SK-N-MC (cell line): Measurements from ENCODE around the gene TRABD2B.

Experiments
- DNase-seq: peaks from one replicate; pipeline ENCODE4 v3.0.0-alpha.2; 2011; ENCODE audit warnings: low read depth, low spot score
- H3K27ac ChIP-seq: fragments of 200-600 bp; sonication (generic); 2 replicates; pipeline ENCODE4 v1.5.1; 2016; ENCODE audit warnings: mixed run types
- H3K36me3 ChIP-seq: fragments of 200-600 bp; sonication (generic); 2 replicates; pipeline ENCODE4 v1.6.1; 2017; ENCODE audit warnings: antibody characterized with exemption, low read length, mixed read lengths; ENCODE audit not compliant: insufficient read depth
- H3K4me3 ChIP-seq: fragments of 200-600 bp; sonication (generic); 2 replicates; pipeline ENCODE4 v1.5.1; 2016
- H3K9ac ChIP-seq: fragments of 200-600 bp; sonication (generic); 2 replicates; pipeline ENCODE4 v1.8.0; 2017; ENCODE audit warnings: mixed run types, mixed read lengths; ENCODE audit not compliant: insufficient read length
- H3K9me3 ChIP-seq: fragments of 200-600 bp; sonication (generic); 2 replicates; pipeline ENCODE4 v1.6.1; 2017; ENCODE audit warnings: low read depth, mild to moderate bottlenecking, antibody characterized with exemption, low read length, moderate library complexity, mixed read lengths
- EZH2 ChIP-seq: fragments of 200-600 bp; sonication (generic); IDR thresholded peaks from one replicate; pipeline ENCODE4 v1.6.1; 2017; ENCODE audit warnings: antibody characterized with exemption
- FOXP2 ChIP-seq: optimal IDR thresholded peaks from 2 replicates; pipeline ENCODE3; 2011; ENCODE audit warnings: mild to moderate bottlenecking, moderate library complexity; ENCODE audit not compliant: insufficient read depth; ENCODE audit errors: extremely low read length, control extremely low read depth
- POLR2AphosphoS5 ChIP-seq: IDR thresholded peaks from 2 replicates; pipeline ENCODE4 v1.6.1; 2012; ENCODE audit warnings: mild to moderate bottlenecking, low read depth, low read length, borderline replicate concordance

TRABD2B gene

DNA sequence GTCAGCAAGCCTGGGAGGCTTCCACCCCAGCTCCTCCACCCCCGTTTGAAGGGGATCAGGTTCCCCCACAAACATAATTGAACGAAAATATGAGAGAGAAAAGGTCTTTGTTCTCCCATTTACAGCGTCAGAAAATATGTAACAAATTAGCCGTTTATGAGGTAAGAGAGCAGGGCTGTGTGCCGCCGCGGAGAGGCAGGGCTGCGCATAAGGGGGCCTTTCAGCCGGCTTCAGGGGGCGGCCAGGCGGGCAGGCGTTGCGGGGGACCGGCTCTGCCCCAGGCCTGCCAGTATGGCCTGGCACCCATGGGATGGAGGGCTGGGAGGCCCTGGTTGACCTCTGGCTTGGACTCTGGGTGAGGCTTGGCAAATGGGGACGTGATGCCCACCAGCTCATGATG lies 179.3 kb downstream of the TRABD2B start:
- H3K27ac ChIP-seq, result no peak overlapping the region
- no peaks in the 10 kb centered on the region for H3K36me3 ChIP-seq
- H3K9ac ChIP-seq, result no peak overlapping the region
- no peak for TF ChIP-seq EZH2
- TF ChIP-seq POLR2AphosphoS5, result no peak
- no peak for TF ChIP-seq FOXP2
- no peak overlapping the region for H3K4me3 ChIP-seq
- DNase-seq, result no peak
- no peaks in the 10 kb centered on the region for H3K9me3 ChIP-seq

DNA sequence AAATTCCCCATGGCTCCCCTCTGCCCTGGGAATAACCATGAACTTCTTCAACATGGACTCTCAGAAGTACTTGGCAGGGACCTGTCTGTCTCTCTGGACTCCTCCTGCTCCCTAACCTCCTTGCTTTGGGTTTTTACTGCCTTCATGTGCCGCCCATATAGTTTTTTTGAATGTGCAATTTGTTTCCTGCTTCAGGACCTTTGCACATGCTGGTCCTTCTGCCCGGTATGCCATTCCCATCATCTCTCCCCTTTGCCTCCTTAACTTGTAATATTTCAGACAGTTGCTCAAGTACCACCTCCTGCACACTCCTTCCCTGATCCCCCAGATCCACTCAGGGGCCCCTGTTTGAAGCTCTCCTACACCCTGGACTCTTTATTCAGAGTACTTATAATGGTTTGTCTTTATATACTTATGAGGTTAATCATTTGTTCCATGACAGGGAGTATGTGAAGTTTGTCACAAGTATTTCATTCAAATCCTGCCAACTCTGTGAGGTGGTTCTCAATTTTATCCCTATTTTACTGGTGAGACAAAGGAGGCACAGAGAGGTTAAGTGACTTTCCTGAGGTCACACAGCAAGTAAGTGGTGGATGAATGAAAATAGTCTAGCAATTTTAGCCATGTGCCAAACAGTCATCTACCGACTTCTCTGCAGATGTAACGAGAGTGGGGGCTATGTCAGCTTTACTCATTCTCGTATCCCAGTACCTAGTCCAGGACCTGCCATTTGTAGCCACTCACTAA lies 180.7 kb downstream of the TRABD2B start:
- H3K9ac ChIP-seq, result no peak overlapping the region
- H3K4me3 ChIP-seq, result no peak overlapping the region
- TF ChIP-seq EZH2, result no peak
- TF ChIP-seq FOXP2, result no peak
- TF ChIP-seq POLR2AphosphoS5, result no peak
- DNase-seq, result no peak
- no peaks in the 10 kb centered on the region for H3K36me3 ChIP-seq
- no peak overlapping the region for H3K27ac ChIP-seq
- no peaks in the 10 kb centered on the region for H3K9me3 ChIP-seq

DNA sequence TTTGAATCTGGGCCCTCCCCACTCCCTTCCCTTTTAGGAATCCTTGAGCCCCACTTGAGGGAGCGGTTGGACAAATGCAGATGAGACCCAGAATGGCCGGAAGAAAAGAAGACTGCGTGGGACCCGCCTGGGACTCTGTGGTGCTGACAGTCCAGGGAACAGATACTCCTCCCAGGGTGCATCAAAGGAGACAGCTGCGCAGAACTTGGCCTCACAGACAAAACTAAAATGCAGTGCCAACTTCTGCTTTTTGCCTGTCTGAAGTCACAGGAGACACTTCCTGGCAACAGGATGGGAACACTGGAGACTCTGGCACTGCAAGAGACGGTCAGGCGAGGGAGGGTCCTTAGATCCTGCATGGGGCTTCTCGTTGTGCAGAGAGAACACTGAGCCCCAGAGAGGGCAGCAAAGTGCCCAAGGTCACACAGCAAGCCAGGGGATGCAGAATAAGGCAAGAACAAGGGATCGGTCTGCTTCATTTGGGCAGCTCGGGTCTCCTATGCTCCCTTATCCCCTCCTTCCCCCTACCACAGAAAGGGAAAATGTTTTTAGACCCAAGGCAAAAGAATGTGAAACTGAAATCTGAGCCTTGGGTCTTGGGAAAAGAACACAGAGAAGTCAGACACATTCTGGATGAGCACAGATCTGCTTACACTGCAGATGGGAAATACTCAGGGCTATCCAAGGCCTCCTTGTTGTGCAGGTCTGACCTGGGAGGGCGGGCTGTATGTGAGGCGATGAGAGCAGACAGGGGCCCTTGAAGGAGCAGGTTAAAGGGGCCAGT lies 182.4 kb downstream of the TRABD2B start:
- no peak for DNase-seq
- Histone ChIP-seq H3K4me3 (no peak overlapping the region), H3K9me3 (no peaks in the 10 kb centered on the region), H3K36me3 (no peaks in the 10 kb centered on the region), H3K27ac (no peak overlapping the region), H3K9ac (no peak overlapping the region)
- TF ChIP-seq POLR2AphosphoS5 (no peak), FOXP2 (no peak), EZH2 (no peak)

DNA sequence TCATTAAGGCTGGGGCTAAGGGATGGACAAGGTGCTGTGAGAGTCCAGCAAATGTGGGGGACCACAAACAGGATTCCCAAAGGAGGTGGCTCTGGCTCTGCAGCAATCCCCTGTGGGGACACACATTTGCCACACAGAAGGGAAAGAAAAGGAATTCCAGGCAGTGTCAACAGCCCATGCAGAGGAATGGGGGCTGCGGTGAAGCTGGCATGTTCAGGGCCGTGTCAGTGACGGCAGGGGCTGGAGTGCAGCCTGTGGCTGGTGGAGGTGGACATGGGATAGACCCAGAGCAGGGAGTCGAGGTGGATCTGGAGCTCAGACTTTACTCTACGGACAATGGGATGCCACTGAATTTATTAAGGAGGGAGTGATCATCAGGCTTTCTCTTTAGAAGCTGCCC lies 183.2 kb downstream of the TRABD2B start:
- Histone ChIP-seq H3K9me3 (no peaks in the 10 kb centered on the region), H3K4me3 (no peak overlapping the region), H3K27ac (no peak overlapping the region), H3K36me3 (no peaks in the 10 kb centered on the region), H3K9ac (no peak overlapping the region)
- DNase-seq, result no peak
- TF ChIP-seq EZH2 (no peak), POLR2AphosphoS5 (no peak), FOXP2 (no peak)

DNA sequence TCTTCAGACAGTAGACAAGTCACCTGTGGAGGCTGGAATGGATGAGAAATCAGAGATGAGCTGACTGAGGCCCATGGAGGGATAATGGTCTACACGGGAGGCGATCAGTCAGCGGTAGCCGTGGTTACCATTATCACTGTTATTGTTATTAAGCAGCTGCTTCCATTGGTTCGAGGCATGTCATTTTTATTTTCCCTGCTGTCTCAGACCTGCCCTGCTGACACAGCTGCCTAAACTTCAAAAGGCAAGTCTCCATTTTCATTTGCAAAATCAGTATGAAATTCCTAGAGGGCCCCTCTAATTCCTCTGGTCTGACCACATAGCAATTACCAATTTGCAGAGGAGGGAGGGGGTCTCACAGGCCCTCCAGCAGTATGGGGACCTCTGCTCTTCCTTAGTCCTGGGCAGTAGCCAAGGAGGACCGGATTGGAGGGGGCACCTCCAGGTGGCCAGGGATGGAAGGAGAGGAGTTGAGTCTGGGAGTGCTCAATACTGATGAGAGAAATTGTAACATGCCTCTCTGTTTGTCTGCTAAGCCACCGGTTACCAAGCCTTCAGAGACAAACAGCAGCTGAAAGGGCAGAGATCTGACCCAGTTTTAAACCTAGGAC lies 184.2 kb downstream of the TRABD2B start:
- TF ChIP-seq EZH2 (no peak), POLR2AphosphoS5 (no peak), FOXP2 (no peak)
- DNase-seq, result no peak
- Histone ChIP-seq H3K27ac (no peak overlapping the region), H3K9me3 (no peaks in the 10 kb centered on the region), H3K36me3 (no peaks in the 10 kb centered on the region), H3K9ac (no peak overlapping the region), H3K4me3 (no peak overlapping the region)

DNA sequence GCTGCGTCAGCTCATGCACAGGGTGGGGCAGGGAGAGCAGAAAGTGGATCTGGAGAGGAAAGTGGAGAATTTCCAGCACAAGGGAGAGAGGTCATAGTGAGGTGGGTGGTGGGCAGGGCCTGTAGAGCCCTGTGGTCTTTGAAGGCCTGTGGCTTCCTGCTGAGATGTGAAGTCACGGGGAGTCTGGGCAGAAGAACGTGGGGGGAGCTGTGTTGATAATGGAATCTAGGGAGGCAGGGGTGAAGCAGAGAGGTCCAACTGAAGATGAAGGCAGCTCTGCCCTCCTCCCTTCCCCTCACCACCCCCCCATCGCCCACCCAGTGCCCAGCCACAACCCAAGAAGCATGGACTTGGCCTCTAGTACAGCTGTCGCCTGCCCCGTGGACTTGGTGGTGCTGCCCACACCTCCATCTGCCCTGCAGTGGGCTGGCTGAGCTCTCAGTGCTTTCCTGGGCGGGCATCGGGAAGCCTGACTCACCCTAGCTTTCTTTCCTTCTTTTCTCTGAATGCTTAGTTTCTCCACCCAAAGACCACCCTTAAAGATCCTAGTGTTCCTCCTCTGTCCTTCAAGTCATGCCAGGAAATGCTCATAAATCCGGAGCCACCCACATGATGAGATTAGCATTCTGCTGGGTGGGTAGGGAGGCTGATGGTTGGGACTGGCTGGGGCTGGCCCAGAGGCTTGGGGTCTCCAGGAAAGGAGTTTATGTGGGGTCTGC lies 186.1 kb downstream of the TRABD2B start:
- TF ChIP-seq FOXP2 (no peak), POLR2AphosphoS5 (no peak), EZH2 (no peak)
- Histone ChIP-seq H3K27ac (no peak overlapping the region), H3K9ac (no peak overlapping the region), H3K4me3 (no peak overlapping the region), H3K36me3 (no peaks in the 10 kb centered on the region), H3K9me3 (no peaks in the 10 kb centered on the region)
- no peak for DNase-seq

DNA sequence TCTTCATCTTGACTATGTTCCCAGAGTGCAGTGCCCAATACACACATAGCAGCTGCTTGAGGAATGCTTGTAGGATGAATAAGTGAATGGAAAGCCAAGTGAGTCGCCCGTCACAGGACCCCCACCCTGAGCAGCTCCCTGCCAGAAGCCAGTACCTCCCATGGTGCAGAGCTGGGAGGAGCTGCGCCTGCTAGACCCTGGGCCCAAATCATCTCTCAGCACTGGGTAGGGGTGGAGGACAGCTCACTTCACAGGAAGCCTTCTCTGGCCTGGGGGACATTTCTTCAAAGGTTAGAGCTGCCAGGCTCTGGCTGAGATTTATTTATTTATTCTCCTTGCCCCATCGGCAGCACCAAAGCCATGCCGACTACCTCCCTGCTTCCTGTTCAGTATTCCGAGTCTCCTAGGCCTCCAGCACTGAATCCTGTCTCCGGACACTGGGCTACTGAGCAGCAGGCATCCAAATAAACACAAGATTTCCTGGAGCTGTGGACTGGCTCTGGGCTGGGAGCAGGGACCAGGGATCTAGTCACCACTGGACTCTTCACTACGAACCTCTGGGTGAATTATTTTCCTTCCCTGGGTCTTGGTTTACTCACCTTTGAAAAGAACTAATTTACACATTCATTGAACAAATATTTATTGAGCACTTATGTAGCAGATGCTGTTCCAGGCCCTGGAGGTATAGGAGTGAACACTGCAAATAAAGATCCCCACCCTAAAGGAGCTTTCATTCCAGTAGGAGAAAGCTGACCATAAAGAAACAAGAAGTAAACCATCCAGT lies 187.7 kb downstream of the TRABD2B start:
- no peak for TF ChIP-seq POLR2AphosphoS5
- TF ChIP-seq FOXP2, result no peak
- no peak for TF ChIP-seq EZH2
- Histone ChIP-seq H3K9ac (no peak overlapping the region), H3K36me3 (no peaks in the 10 kb centered on the region), H3K27ac (no peak overlapping the region), H3K4me3 (no peak overlapping the region), H3K9me3 (no peaks in the 10 kb centered on the region)
- DNase-seq, result no peak

DNA sequence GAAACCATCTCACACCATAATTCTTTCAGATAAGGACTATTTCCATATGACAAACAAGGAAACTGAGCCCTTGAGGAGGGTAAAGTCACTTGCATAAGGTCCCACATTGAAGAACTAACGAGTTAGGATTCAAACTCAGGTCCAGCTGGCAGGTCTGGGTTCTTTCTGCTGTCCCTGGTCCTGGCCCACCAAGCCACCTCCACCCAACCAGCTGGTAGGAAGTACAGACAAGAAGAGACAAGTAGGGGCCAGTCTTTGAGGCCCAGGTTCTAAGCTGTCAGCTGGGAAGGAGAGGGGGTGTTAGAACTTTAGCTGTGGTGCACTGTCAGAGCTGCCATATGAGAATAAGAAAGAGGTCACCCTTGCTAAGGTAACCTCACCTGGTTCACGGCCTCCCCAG lies 188.6 kb downstream of the TRABD2B start:
- Histone ChIP-seq H3K9ac (no peak overlapping the region), H3K4me3 (no peak overlapping the region), H3K36me3 (no peaks in the 10 kb centered on the region), H3K9me3 (no peaks in the 10 kb centered on the region), H3K27ac (no peak overlapping the region)
- DNase-seq, result no peak
- no peak for TF ChIP-seq POLR2AphosphoS5
- no peak for TF ChIP-seq FOXP2
- TF ChIP-seq EZH2, result no peak
